Activated T-cell treated with anti-CD3 and anti-CD28 coated beads, Interleukin-2, amount 50 U/mL, for 72 hours (primary cell): ENCODE results near the gene RARS2. TPM values are rescaled to one million over a fixed set of nuclear protein-coding genes. Genes with fewer than 3 reads are reported as not detected.
"Not testable (repeated sequence)": the region's sequence is repeated elsewhere in the genome, so short reads cannot be mapped to it uniquely, and the experiment has no call there.

Source experiments
- ATAC-seq, 2 donors: fragments of 150-1000 bp; cut with Tn5 transposase; replicated peaks in 1 of 2; 2 replicates each; pipeline ENCODE4 v1.10.0; 2021; ENCODE audit warnings: moderate library complexity in 2 of 2, mild to moderate bottlenecking in 1 of 2
- DNase-seq, 2 donors: peaks; one replicate each; pipeline ENCODE4 v3.0.0; 2021 to 2022; ENCODE audit warnings: mixed read lengths in 1 of 2
- H3K27ac Mint-ChIP-seq: one replicate; pipeline ENCODE4 v1.8.0; 2022; ENCODE audit warnings: mild to moderate bottlenecking, moderate library complexity, mixed read lengths
- H3K27me3 Mint-ChIP-seq: one replicate; pipeline ENCODE4 v1.8.0; 2022; ENCODE audit warnings: low read depth, mixed read lengths
- H3K36me3 Mint-ChIP-seq, 2 donors: one replicate each; pipeline ENCODE4 v1.8.0; 2022; ENCODE audit warnings: mixed read lengths in 2 of 2, mild to moderate bottlenecking in 1 of 2; ENCODE audit not compliant: insufficient read depth in 2 of 2
- H3K4me1 Mint-ChIP-seq: one replicate; pipeline ENCODE4 v1.8.0; 2022; ENCODE audit warnings: low read depth, mixed read lengths
- H3K4me3 Mint-ChIP-seq, 2 donors: one replicate each; pipeline ENCODE4 v1.8.0; 2022; ENCODE audit warnings: mild to moderate bottlenecking in 2 of 2, mixed read lengths in 2 of 2, moderate library complexity in 2 of 2
- H3K9me3 Mint-ChIP-seq, 2 donors: one replicate each; pipeline ENCODE4 v1.8.0; 2022; ENCODE audit warnings: mixed read lengths in 2 of 2
- total RNA-seq, 2 donors: library from RNA; stranded (reverse); gene quantifications; one replicate each; pipeline ENCODE4 v1.2.3, GENCODE V29; 2022

RARS2 gene, protein sequence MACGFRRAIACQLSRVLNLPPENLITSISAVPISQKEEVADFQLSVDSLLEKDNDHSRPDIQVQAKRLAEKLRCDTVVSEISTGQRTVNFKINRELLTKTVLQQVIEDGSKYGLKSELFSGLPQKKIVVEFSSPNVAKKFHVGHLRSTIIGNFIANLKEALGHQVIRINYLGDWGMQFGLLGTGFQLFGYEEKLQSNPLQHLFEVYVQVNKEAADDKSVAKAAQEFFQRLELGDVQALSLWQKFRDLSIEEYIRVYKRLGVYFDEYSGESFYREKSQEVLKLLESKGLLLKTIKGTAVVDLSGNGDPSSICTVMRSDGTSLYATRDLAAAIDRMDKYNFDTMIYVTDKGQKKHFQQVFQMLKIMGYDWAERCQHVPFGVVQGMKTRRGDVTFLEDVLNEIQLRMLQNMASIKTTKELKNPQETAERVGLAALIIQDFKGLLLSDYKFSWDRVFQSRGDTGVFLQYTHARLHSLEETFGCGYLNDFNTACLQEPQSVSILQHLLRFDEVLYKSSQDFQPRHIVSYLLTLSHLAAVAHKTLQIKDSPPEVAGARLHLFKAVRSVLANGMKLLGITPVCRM
- 10 to 100 TPM; 20.7 to 23.2 TPM for total RNA-seq

DNA sequence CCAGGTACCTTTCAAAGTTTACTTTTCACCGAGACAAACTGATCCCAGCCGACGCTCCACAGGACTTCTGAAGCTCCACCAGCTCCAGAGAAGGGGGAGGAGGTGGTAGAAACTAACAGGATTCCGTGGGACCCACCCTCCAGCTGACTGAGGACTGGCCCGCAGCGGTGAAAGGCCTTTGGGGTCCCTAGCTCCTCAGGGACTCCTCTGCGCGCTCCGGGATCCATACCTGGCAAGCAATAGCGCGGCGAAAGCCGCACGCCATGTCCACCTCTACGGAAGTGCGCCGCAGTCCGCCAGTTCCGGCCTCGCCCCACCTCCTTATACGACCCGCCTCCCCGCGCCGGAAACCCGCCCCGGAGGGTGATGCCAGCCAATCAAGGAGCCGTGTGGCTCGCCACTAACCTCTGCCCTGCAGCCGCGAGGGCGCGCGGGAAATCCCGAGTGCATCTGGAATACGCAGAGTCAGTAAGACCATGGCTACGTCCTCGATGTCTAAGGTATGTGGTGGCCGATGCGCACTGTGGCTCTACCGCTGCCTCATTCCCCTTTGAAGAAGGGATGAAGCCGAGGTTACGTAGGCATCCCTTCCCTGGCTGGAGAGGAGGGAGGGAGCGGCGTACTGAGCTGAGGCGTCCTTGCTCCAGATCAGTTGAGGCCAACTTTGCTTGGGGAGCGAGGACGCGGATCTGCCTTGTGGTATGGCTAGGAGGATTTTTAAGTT lies at the start of gene RARS2, which contains the start of gene ORC3:
Gene RARS2 (minus strand): TSS at position 295 of the 724 bp plus-strand sequence. CDS start 30 bp downstream, at position 265.
Gene ORC3 (plus strand): TSS at position 443 of the 724 bp plus-strand sequence. CDS start 34 bp downstream, at position 477.
- H3K36me3 Mint-ChIP-seq = peaks cover 8 to 14% of the 10 kb centered on the region in 2 donors
- H3K27ac Mint-ChIP-seq = peak within 1 kb of the TSS; percentile 99
- DNase-seq = peak; percentile 98
- peak within 1 kb of the TSS; percentile 97 to 99 for H3K4me3 Mint-ChIP-seq
- no peaks in the 10 kb centered on the region for H3K27me3 Mint-ChIP-seq
- H3K4me1 Mint-ChIP-seq = peaks cover 59% of the 10 kb centered on the region
- H3K9me3 Mint-ChIP-seq = no peaks in the 10 kb centered on the region
- peak; percentile 100 for ATAC-seq

DNA sequence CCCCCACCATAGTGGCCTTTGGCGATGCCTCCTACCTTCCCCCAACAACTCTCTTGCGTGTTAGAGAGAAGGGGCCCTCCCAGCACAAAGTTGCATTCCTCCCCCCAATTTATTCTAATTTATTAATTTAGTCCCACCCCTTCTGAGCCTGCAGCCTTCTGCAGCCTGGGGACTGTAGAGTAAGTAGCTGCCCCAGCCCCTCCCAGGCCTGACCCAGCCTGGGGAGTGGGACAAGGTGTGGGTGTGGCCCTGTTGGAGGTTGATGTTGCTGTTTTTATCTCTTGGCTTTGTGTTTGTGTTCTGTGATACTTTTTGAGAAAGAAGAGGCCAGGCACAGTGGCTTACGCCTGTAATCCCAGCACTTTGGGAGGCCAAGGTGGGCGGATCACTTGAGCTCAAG lies 49.6 kb upstream of the RARS2 start:
- Mint-ChIP-seq H3K27me3 (no peaks in the 10 kb centered on the region), H3K27ac (no peak overlapping the region), H3K9me3 (no peaks in the 10 kb centered on the region), H3K4me1 (peaks cover 1% of the 10 kb centered on the region), H3K36me3 (peaks cover 6 to 12% of the 10 kb centered on the region in 2 donors), H3K4me3 (no peak overlapping the region)
- DNase-seq = no peak
- ATAC-seq = no peak

DNA sequence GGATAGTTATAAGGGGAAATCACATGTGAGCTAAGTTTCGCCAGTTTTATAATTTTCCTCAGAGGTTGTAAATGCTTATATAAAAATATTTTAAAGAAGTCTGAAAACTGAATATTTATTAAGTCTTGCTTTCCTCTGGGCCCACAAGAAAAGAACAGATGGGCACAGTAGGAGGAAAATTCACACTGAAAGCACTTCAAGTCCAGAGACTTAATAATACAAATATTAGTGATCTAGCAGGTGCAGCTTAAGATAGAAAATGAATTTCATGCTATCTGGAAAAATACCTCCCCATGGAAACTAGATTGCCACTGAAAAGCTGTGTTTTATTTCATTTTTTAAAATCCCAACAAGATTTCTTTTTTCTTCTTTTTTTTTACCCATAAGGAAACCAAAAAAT lies 47.3 kb upstream of the RARS2 start:
- Mint-ChIP-seq H3K36me3 (peaks cover 6 to 12% of the 10 kb centered on the region in 2 donors), H3K27ac (no peak overlapping the region), H3K27me3 (no peaks in the 10 kb centered on the region), H3K4me3 (no peak overlapping the region), H3K9me3 (no peaks in the 10 kb centered on the region), H3K4me1 (no peaks in the 10 kb centered on the region)
- no peak for DNase-seq
- no peak for ATAC-seq

DNA sequence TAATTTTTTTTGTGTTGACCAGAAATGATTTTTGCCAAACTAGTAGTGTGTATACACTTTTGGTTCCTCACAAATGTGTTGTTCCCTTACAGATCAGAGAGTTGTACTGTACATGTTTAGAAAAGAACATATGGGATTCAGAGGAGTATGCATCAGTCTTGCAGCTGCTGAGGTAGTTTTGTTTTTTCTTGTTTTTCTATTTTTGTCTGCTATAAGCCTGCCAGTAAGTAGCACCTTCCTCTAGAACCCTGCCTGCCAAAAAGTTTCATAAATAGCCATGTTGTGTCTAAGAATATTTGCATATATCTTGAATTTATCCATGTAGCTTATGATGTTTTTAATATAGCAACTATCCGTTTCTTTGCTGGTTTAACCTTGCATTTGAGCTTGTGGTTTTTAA lies 46.5 kb upstream of the RARS2 start:
- no peaks in the 10 kb centered on the region for H3K9me3 Mint-ChIP-seq
- no peak for ATAC-seq
- peaks cover 6 to 12% of the 10 kb centered on the region in 2 donors for H3K36me3 Mint-ChIP-seq

DNA sequence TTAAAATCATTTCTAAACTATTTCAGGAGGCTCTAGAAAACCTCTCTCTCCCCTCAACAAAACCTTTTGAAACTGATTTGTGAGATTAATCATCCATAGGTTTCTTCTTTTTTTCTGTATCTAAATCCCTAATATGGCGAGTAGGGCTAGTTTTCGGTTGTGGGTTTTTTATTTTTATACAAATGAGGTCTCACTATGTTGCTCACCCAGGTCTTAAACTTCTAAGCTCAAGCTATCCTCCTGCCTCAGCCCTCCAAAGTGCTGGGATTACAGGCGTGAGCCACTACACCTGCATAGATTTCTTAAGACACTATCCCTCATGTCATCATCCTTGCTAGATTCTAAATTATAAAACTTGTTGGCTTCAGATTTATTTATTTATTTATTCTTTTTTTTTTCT lies 44.1 kb upstream of the RARS2 start:
- no peaks in the 10 kb centered on the region for H3K9me3 Mint-ChIP-seq
- no peaks in the 10 kb centered on the region for H3K4me1 Mint-ChIP-seq
- H3K27me3 Mint-ChIP-seq = no peaks in the 10 kb centered on the region
- no peak for ATAC-seq
- DNase-seq = no peak
- H3K4me3 Mint-ChIP-seq = no peak overlapping the region
- H3K36me3 Mint-ChIP-seq = peaks cover 6 to 15% of the 10 kb centered on the region in 2 donors
- no peak overlapping the region for H3K27ac Mint-ChIP-seq

More for the DNA sequence above, 46.5 kb upstream of the RARS2 start:
- DNase-seq = no peak
- Mint-ChIP-seq H3K4me1 (no peaks in the 10 kb centered on the region), H3K27me3 (no peaks in the 10 kb centered on the region), H3K27ac (no peak overlapping the region), H3K4me3 (no peak overlapping the region)

DNA sequence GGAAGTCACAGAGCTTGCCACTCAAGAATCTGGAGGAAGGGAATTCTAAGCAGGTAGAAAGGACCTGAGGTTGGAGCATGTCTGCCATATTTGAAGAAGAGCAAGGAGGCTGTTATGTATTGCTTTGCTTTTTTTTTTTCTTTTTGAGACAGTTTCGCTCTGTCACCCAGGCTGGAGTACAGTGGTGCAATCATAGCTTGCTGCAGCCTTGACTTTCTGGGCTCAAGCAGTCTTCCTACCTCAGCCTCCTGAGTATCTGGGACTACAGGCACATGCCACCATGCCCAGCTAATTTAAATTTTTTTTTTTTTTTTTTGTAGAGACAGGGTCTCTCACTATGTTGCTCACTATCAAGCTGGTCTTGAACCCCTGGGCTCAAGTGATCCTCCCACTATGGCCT lies 41.0 kb upstream of the RARS2 start:
- Mint-ChIP-seq H3K4me3 (no peak overlapping the region), H3K27ac (no peak overlapping the region), H3K4me1 (no peaks in the 10 kb centered on the region), H3K9me3 (no peaks in the 10 kb centered on the region), H3K36me3 (peaks cover 3 to 9% of the 10 kb centered on the region in 2 donors), H3K27me3 (no peaks in the 10 kb centered on the region)
- no peak for DNase-seq
- no peak for ATAC-seq

DNA sequence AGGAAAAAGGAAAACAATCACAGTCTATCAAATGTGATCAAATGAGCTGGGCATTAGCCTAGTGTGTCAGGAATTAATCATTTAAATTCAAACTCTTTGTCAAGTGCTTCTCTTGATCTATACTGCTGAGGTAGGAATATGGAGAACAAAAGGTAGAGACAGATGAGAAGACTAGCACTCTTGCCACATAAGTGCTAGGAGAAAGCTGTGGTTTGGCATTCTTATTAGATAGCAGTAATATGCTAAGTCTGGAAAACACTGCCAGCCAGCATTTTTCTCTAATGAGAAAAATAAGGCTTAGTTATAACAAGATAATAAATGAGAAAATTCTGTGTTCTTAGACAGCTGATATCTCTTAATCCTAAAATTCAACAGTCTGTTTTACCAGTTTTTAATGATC lies 39.1 kb upstream of the RARS2 start:
- no peak for DNase-seq
- Mint-ChIP-seq H3K4me1 (no peaks in the 10 kb centered on the region), H3K27ac (no peak overlapping the region), H3K36me3 (peaks cover 0 to 15% of the 10 kb centered on the region in 2 donors), H3K4me3 (no peak overlapping the region), H3K9me3 (no peaks in the 10 kb centered on the region), H3K27me3 (no peaks in the 10 kb centered on the region)
- ATAC-seq = no peak

DNA sequence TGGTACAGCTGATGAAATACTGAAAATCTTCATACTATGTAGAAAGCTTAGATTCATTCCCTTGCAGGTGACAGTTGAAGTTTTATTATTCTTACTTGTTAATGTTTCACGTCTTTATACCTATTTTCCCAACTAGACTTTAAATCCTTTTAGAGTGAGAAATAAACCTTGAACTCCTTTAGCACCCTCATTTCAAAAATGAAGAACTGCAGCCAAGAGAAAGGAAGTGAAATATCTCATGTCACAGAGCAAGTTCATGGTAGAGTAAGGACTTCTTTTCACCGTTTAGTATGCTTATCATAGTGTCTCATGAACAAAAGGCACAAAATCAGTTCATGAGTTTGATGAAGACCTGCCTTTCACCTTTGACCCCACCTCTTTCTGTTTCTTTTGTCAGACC lies 38.6 kb upstream of the RARS2 start:
- Mint-ChIP-seq H3K27ac (no peak overlapping the region), H3K4me3 (no peak overlapping the region), H3K27me3 (no peaks in the 10 kb centered on the region), H3K4me1 (peaks cover under 1% of the 10 kb centered on the region), H3K9me3 (no peaks in the 10 kb centered on the region), H3K36me3 (peaks cover 0 to 15% of the 10 kb centered on the region in 2 donors)
- ATAC-seq (no peak), DNase-seq (no peak)

DNA sequence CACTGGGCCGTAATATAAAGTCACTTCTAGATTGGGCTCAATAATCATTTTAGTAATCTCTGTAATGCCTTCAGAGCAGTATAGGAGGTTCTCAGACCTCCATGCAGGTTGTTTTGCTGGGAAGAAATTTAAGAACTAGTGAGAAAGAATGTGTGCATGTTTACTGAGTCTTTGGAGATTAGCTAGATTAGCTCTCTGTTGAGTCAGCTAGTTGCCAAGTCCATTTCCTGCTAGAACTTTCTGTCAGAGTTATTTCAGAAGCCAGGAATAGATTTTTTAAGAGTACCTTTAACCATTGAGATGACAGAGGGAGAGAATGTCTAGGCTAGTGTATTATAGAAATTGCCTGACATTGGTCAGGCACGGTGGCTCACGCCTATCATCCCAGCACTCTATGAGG lies 33.5 kb upstream of the RARS2 start:
- Mint-ChIP-seq H3K36me3 (peaks cover 0 to 12% of the 10 kb centered on the region in 2 donors), H3K4me1 (peaks cover 5% of the 10 kb centered on the region), H3K27me3 (no peaks in the 10 kb centered on the region), H3K9me3 (no peaks in the 10 kb centered on the region), H3K27ac (no peak overlapping the region), H3K4me3 (no peak overlapping the region)
- ATAC-seq (no peak), DNase-seq (no peak)

DNA sequence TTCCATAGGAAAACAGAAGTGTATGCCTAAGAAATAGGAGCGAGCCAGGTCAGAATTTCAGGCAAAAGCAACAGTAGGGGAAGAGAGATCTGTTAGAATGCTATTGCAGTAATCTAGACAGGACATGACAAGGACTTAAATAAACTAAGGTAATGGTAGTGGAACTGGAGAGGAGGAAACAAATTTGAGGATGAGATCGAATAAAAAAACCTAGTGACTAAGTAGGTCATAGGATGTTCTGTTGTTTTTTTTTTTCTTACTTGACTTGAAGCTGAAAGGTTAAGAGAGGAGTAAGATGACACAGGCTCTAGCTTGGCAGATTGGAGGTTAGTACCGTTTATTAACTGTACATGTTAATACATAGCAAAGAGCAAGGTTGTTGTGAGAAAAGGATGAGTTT lies 28.7 kb upstream of the RARS2 start:
- no peak for DNase-seq
- no peaks in the 10 kb centered on the region for H3K27me3 Mint-ChIP-seq
- H3K9me3 Mint-ChIP-seq = no peaks in the 10 kb centered on the region
- no peak for ATAC-seq
- H3K36me3 Mint-ChIP-seq = peaks cover 0 to 18% of the 10 kb centered on the region in 2 donors
- H3K4me1 Mint-ChIP-seq = peaks cover 5% of the 10 kb centered on the region
- no peak overlapping the region for H3K4me3 Mint-ChIP-seq
- H3K27ac Mint-ChIP-seq = no peak overlapping the region

DNA sequence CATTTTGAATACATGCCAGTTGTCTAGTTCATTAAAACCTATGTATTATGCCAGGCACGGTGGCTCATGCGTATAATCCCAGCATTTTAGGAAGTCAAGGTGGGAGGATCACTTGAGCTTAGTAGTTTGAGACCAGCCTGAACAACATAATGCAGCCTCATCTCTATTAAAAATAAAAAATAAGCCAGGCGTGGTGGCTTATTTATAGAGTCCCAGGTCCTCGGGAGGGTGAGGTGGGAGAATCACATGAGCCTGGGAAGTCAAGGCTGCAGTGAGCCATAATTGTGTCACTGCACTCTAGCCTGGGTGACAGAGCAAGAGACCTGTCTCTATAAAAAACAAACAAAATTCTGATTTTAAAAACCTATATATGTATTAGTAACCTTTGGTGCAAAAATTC lies 27.6 kb upstream of the RARS2 start:
- no peak for ATAC-seq
- Mint-ChIP-seq H3K9me3 (no peaks in the 10 kb centered on the region), H3K4me1 (no peaks in the 10 kb centered on the region), H3K36me3 (peaks cover 7 to 28% of the 10 kb centered on the region in 2 donors), H3K27me3 (no peaks in the 10 kb centered on the region), H3K4me3 (no peak overlapping the region), H3K27ac (no peak overlapping the region)
- no peak for DNase-seq

DNA sequence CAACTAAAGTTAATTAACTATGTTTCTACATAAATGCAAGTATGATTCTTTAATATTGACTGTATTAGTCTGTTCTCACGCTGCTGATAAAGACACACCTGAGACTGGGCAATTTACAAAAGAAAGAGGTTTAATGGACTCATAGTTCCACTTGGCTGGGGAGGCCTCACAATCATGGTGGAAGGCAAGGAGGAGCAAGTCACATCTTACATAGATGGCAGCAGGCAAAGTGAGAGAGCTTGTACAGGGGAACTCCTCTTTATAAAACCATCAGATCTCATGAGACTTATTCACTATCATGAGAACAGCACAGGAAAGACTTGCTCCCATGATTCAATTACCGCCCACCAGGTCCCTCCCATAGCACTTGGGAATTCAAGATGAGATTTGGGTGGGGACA lies 23.2 kb upstream of the RARS2 start:
- H3K27ac Mint-ChIP-seq, H3K4me1 Mint-ChIP-seq, H3K9me3 Mint-ChIP-seq, DNase-seq, H3K27me3 Mint-ChIP-seq, H3K4me3 Mint-ChIP-seq, ATAC-seq: not testable (repeated sequence)
- peaks cover 7 to 26% of the 10 kb centered on the region in 2 donors for H3K36me3 Mint-ChIP-seq

DNA sequence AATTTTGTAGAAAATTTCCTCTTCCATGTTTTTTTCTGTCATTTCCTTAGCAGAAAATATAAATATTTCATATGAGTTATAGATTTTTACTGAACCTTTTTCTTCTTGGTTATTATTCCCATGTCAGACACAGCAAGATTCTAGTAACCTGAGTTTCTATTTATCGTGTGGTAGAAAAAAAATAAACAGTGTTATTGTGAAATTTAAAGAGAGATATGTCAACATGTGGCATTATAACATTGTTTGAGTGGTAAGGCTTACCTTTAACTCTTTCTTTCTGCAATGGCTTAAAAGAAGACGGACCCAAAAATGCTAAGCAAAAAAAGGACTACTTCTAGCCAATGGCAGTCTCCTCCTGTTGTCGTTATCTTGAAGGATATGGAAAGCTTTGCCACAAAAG lies 19.0 kb upstream of the RARS2 start:
- ATAC-seq (no peak), DNase-seq (no peak)
- H3K27ac Mint-ChIP-seq = no peak overlapping the region
- no peak overlapping the region for H3K4me3 Mint-ChIP-seq
- no peaks in the 10 kb centered on the region for H3K4me1 Mint-ChIP-seq
- no peaks in the 10 kb centered on the region for H3K9me3 Mint-ChIP-seq
- H3K27me3 Mint-ChIP-seq = no peaks in the 10 kb centered on the region
- H3K36me3 Mint-ChIP-seq = peaks cover 7 to 18% of the 10 kb centered on the region in 2 donors
